Body of pancreas (tissue), 4 donors: ENCODE data around the gene RPS8. TPM values are rescaled to one million over a fixed set of nuclear protein-coding genes. Genes with fewer than 3 reads are reported as not detected.

Experiments
- ATAC-seq: fragments of 150-250 bp; one replicate; pipeline ENCODE4 v1.9.1; 2016
- DNase-seq, 4 donors: peaks; one replicate each; pipeline ENCODE4 v3.0.0-alpha.2; 2019
- H3K27ac ChIP-seq, 4 donors: fragments of 200-600 bp; sonication (generic); 1 replicate in 3 of 4; 2 replicates in 1 of 4; pipeline versions ENCODE4 v1.5.1 to v1.6.1; 2016 to 2019; ENCODE audit warnings: mild to moderate bottlenecking in 1 of 4, mixed read lengths in 1 of 4, moderate library complexity in 1 of 4
- H3K27me3 ChIP-seq, 2 donors: fragments of 200-600 bp; sonication (generic); one replicate each; pipeline ENCODE4 v1.6.0; 2016; ENCODE audit warnings: mild to moderate bottlenecking in 1 of 2
- H3K36me3 ChIP-seq, 2 donors: fragments of 200-600 bp; sonication (generic); replicated peaks in 1 of 2; 2 replicates each; pipeline ENCODE4 v1.5.1; 2016; ENCODE audit warnings: low read depth in 2 of 2; ENCODE audit not compliant: insufficient read depth in 1 of 2
- H3K4me1 ChIP-seq: fragments of 200-600 bp; sonication (generic); one replicate; pipeline ENCODE4 v1.6.0; 2016
- H3K4me3 ChIP-seq, 2 donors: fragments of 200-600 bp; sonication (generic); 1 replicate in 1 of 2; 2 replicates in 1 of 2; pipeline ENCODE4 v1.5.1; 2016 to 2019
- H3K9me3 ChIP-seq, 3 donors: fragments of 200-600 bp; sonication (generic); 1 replicate in 2 of 3; 2 replicates in 1 of 3; pipeline ENCODE4 v1.5.1; 2016
- CTCF ChIP-seq, 7 experiments: fragments of 450-650 bp in 4 of 7; fragments of 200-600 bp in 3 of 7; sonication (generic) in 3 of 7; IDR thresholded peaks; one replicate each; pipeline ENCODE4 v1.5.1; 2016 to 2019; ENCODE audit warnings: antibody characterized with exemption in 7 of 7
- POLR2A ChIP-seq, 3 donors: fragments of 450-650 bp; IDR thresholded peaks; one replicate each; pipeline ENCODE4 v1.6.1; 2016; ENCODE audit warnings: antibody characterized with exemption in 3 of 3, mild to moderate bottlenecking in 2 of 3
- WGBS, 2 donors: methylation state at CpG; one replicate each; pipeline ENCODE4 v1.1.5; 2017; 5-methylcytosine and 5-hydroxymethylcytosine counted together
- intact Hi-C: fragments of 100-400 bp; cut with DNase I; formaldehyde crosslinking; loops from one replicate; pipeline ENCODE4 v1.15.1; 2023
- small RNA-seq: library from RNA; depleted of rRNA; stranded (forward); fragments of <200 nt; gene quantifications from one replicate; pipeline ENCODE3, GENCODE V24; 2016
- total RNA-seq, 2 donors: library from RNA; depleted of rRNA; stranded (reverse); fragments of >200 nt; gene quantifications; one replicate each; pipeline ENCODE4 v1.1.0, GENCODE V29; 2016

RPS8 gene
- total RNA-seq, 2 donors from 2014 or later = 1,064 to 1,413 TPM

DNA sequence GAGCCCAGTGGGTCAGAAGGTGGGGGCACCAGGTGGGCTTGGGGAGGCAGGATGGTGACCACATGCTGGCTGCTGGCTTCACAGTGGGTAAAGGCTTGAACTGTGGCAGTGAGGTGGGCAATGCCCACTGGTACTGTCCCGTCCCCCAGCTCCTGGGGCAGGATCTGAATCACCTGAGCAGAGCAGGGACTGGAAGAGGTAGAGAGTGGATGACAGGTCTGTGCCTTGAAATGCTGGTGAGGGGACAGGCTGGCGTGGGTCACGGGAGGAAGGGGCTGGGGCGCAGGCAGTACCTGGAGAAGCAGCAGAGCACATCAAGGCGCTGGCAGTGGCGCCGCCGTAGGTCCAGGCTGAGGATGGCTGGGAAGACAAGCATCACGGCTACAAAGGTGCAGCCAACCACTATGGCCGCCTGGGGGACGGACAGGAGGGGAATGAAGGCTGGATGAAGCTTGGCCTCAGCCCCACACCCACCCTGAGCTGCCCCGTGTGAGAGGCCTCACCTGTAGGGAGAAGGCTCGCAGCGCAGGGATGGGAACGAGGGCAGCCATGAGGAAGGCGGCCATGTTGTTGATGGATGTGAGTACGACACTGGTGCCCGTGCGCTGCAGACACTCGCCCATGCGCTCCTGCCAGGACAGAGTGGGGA, 52.8 kb downstream of the RPS8 start:
- 83 to 87% methylated on average over 20 to 21 of the region's 21 CpGs for WGBS, 2 donors
- TF ChIP-seq POLR2A (IDR thresholded peaks at IDR 0.05) = no peak
- no peak for TF ChIP-seq CTCF (IDR thresholded peaks at IDR 0.05)
- no peak for DNase-seq

More for the DNA sequence above, 52.8 kb downstream of the RPS8 start:
- Histone ChIP-seq H3K27me3 (no peaks in the 10 kb centered on the region), H3K36me3 (no peaks in the 10 kb centered on the region), H3K4me1 (no peaks in the 10 kb centered on the region), H3K9me3 (no peaks in the 10 kb centered on the region), H3K4me3 (no peak overlapping the region), H3K27ac (no peak overlapping the region)
- intact Hi-C loops = loop anchor here (5.0 kb wide), 1 partner anchor 36 kb away; no protein-coding TSS in a partner anchor
- ATAC-seq = no peak

Small RNAs within 50 kb of the gene (small RNA-seq; reads per million reads assigned to genes)
- gene RNU5D-1 = 1.5 reads per million, percentile 60 among the genes with 10 or more reads in this experiment
- gene SNORD38A = 440 reads per million, percentile 98 among the genes with 10 or more reads in this experiment
- gene SNORD38B = not detected
- 1,239 reads per million, percentile 99 among the genes with 10 or more reads in this experiment for gene SNORD46
- not detected for gene SNORD55

Other genes starting within 250 kb of the RPS8 start
- gene TMEM53, start 101.1 kb upstream of the RPS8 start, total RNA-seq = 1 to 10 TPM; 6.2 to 7.6 TPM
- gene ARMH1, start 100.8 kb upstream of the RPS8 start, total RNA-seq = 1 to 10 TPM in 1 of 2 donors, not detected in 1; 1.0 TPM
- not detected for gene RNU5D-1, start 44.4 kb upstream of the RPS8 start, total RNA-seq
- not detected for gene KIF2C, start 35.7 kb upstream of the RPS8 start, total RNA-seq
- under 1 TPM in 1 of 2 donors, not detected in 1; 0.26 TPM for gene BEST4, start 12.6 kb downstream of the RPS8 start, total RNA-seq
- gene PLK3, start 24.8 kb downstream of the RPS8 start, total RNA-seq = 10 to 100 TPM; 20.8 to 29.7 TPM
- 1 to 10 TPM in 1 of 2 donors, not detected in 1; 2.9 TPM for gene DYNLT4, start 31.8 kb downstream of the RPS8 start, total RNA-seq
- 1 to 10 TPM; 5.7 to 9.9 TPM for gene BTBD19, start 33.0 kb downstream of the RPS8 start, total RNA-seq
- under 1 TPM; 0.26 to 0.99 TPM for gene PTCH2, start 67.7 kb downstream of the RPS8 start, total RNA-seq
- 10 to 100 TPM; 13.0 to 33.9 TPM for gene EIF2B3, start 211.1 kb downstream of the RPS8 start, total RNA-seq
- 10 to 100 TPM; 42.3 to 51.4 TPM for gene HECTD3, start 235.8 kb downstream of the RPS8 start, total RNA-seq
- 10 to 100 TPM; 32.2 to 39.6 TPM for gene UROD, start 236.7 kb downstream of the RPS8 start, total RNA-seq